D721Med (cell line): ENCODE data around the gene TSPOAP1.

Experiments
- DNase-seq: peaks from one replicate; pipeline ENCODE4 v3.0.0; 2011; ENCODE audit warnings: low spot score; ENCODE audit not compliant: insufficient read length
- FAIRE-seq: peaks from 2 replicates; lab custom pipeline; 2011; peaks lifted over from hg19 to GRCh38; lab: Jason Lieb, UNC
- TF ChIP-seq, protein P1 (sequence below): IDR thresholded peaks from 2 replicates; pipeline ENCODE4 v1.5.1; 2012; ENCODE audit warnings: mild to moderate bottlenecking, control low read depth; ENCODE audit not compliant: insufficient read depth; ENCODE audit errors: missing control alignments

The TSPOAP1 gene

DNA sequence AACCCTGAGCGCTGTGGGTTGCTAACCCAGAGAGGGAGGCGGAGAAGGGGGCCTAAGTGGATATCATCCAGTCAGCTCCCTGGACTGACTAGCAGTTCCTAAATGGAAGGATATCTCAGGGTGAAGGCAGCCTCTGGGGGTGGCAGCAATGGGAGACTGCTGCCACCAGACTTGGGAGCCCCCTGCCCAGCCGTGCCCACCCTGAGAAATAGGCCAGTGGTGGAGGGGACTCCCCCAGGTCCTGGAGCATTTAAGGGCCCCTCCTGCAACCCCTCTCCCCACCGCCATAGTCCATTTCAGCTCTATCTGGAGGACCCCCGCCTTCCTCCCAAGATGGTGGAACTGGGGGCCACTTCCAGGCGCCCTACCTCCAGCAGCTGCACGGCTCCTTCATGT, 8.4 kb downstream of the TSPOAP1 start:
- TF ChIP-seq, protein P1, sequence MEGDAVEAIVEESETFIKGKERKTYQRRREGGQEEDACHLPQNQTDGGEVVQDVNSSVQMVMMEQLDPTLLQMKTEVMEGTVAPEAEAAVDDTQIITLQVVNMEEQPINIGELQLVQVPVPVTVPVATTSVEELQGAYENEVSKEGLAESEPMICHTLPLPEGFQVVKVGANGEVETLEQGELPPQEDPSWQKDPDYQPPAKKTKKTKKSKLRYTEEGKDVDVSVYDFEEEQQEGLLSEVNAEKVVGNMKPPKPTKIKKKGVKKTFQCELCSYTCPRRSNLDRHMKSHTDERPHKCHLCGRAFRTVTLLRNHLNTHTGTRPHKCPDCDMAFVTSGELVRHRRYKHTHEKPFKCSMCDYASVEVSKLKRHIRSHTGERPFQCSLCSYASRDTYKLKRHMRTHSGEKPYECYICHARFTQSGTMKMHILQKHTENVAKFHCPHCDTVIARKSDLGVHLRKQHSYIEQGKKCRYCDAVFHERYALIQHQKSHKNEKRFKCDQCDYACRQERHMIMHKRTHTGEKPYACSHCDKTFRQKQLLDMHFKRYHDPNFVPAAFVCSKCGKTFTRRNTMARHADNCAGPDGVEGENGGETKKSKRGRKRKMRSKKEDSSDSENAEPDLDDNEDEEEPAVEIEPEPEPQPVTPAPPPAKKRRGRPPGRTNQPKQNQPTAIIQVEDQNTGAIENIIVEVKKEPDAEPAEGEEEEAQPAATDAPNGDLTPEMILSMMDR, result no peak
- DNase-seq (no peak), FAIRE-seq (no peak)

DNA sequence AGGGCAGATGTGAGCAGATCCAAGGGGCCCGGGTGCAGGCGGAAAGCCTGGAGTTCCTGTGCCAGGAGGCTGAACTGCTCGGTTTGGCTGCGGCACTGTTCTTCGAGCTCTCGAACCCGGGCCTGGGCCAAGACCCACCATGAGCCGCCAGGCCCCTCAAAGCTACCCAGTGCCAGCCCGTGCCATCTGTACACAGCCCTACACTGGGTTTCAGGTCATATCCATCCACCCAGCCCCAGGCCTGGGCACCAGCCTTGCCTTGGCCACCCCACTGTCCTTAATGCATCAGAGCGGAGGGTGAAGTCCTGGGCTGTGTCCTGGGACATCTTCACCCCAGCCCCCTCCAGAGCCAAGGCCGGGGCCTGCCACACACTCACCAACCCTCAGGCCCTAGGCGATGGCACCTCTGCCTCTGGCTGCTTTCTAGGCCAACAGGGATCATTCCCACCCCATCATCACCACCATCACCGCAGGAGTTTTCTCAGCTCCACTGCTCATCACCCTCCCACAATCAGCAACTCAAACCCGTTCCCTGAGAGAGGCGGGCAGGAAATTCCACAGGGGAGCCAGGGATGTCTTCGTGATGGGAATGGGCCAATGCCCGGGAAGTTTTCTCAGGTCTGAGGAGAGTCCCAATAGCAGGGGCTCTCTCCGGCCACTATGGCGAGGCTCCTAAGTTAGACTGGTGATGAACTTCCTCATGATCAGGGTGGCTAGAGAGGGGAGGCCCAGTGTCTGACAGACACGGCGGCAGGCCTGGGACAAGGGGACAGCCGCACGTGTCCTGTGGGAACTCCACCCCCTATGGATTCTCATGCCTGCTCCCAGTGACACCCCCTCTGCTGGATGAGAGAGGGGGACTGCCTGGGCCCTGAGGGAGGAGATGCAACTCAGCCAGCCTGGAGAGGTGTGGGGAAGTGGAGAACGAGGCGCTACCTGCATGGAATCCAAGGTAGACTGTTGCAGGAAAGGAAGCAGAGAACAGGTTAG, 9.1 kb downstream of the TSPOAP1 start:
- no peak for FAIRE-seq
- no peak for DNase-seq
- TF ChIP-seq, protein P1, result no peak

DNA sequence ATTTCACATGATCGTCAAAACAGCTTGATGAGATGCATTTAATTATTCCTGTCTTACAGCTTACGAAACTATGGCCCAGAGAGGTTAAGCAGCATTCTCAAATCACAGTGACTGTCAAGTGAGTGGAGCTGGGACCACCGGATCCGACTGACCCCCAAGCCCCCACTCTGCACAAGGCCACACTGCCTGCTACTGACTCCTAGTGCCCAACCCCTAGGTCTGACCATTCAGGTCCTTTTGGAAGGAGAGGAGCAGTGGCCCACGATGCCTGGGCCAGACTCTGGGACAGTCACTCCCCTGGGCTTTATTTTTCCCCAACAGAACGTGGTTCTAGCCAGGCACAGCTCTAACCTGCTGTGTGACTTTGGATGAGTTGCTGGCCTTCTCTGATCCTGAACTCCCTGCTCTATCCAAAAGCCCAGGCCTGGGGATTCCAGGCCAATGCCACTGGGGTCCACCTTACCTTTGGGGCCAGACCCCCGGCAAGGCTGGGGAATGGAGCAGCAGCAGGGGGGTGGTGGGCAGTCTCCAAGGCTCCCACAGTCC, 9.9 kb downstream of the TSPOAP1 start:
- FAIRE-seq (no peak), DNase-seq (no peak)
- TF ChIP-seq, protein P1, result no peak

DNA sequence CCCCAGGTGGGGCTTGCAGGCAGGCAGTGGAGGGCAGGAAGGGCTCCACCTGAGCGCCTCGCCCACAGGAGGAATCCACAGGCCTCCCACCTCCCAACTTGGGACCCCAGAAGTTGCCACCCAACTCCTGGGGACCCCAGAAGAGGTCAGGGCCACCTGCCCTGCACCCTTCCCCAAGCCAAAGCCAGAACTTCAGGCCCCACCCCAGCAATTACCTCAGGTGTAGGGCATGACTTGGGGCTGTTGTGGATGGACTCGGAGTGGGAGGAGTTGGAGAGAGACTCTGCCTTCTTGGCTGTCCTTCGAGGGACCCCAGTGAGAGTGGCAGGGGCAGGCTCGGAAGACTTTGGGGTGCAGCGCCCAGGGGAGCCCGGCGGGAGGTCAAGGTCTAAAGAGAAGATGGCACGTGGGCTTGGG, 10.5 kb downstream of the TSPOAP1 start:
- TF ChIP-seq, protein P1, result no peak
- no peak for FAIRE-seq
- DNase-seq, result no peak

DNA sequence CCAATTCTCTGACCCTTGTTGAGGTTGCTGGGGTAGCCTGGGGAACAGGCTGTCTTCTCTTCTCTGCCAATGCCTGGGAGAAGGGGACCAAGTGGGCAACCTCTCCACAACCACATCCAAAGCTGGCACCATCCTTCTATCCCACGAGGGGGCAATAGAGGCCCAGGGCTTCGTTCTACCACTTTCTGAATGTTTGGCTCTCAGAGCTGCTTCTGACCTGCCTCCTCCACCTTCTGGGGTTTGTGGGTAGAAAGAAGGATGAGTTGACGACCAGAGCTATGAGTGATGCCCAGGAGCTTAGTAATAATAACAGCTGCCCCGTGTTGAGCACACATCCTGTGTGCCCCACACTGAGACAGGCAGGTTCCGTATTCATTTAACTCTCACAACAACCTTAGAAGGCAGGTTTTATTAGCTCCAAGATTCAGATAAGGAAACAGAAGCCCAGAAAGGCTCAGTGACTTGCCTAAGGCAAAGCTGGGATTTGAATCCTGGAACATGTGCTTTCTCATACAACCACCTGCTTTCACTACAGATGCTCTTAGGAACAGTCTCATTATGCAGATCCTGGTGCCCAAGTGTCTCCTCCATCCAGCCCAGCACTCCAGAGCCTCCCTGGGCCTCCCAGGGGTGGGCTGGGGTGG, 11.1 kb downstream of the TSPOAP1 start:
- no peak for DNase-seq
- peak; percentile 66 for FAIRE-seq
- TF ChIP-seq, protein P1, result peak; percentile 50

DNA sequence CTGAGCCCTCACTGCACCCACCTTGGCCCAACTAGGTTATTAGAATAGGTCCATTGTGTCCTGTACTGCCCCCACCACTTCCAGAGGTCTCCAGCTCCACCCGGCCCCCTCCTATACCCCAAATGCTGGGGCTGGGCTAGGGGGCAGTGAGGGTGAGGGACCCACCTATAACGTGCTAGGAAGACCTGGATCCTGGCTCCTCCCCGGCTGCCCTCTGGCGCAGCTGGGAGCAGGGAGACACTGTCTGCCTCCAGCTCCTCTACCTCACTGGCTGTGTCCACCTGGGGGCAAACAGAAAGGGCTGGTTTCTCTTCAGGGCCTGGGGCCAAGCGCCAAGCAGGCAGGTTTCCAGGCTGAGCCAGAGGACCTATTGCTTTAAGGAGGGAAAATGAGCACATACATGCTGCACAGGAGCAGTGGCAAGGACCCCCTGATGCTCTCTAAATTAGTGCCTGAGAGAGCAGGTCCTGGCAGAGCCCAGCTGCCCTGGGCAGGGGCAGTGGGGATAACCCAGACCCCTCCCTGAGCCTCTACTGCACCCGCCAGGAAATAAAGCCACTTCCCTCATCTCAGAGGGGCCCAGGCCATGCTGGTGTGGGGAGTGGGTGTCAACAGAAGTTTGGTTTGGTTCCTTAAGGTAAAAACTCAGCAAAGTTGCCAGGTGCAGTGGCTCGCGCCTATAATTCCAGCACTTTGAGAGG, 12.2 kb downstream of the TSPOAP1 start:
- DNase-seq (no peak), FAIRE-seq (no peak)
- TF ChIP-seq, protein P1, result no peak
